PC-9 (cell line): ENCODE measurements around the gene PRKG1.

Experiments
- EZH2 ChIP-seq: fragments of 200-600 bp; sonication (generic); IDR thresholded peaks from 2 replicates; pipeline ENCODE4 v1.8.0; 2017; ENCODE audit warnings: antibody characterized with exemption, low read depth
- TF ChIP-seq, protein P1 (sequence below): fragments of 200-600 bp; sonication (generic); conservative IDR thresholded peaks from 2 replicates; pipeline ENCODE4 v1.6.1; 2017; ENCODE audit warnings: mixed run types, antibody characterized with exemption, mild to moderate bottlenecking, moderate library complexity

DNA sequence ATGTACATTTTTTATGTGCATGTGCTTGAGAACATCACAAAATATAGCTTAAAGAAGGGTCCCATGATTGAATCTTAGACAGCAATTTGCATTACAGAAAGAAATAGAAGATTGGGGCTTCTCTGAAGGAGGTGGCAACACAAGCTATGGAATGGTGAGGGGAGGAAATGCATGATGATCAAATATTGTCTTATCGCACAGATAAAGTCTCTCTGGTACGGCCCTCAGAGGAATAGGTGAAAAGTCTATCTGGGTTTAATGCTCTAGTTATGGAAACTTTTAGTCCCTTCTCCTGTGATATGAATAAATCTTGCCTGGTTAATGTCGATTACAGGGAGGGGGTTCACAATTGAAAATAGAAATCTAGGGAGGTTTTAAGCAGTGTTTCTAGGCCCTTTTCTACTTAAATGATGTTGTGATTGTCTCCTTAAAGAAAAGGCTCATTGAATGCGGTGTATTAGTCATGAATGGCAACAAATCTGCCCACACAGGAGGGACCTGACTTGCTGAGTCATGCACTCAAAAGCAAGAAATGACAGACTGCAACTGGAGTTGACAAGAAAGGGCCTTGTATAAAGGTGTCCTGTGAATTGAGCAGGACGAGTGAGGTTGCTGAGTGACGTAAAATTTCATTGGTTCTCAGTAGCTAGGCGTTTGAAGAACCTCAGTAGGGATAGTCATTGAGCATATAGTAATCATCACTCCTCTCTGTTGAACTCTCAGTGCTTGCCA is 758.5 kb downstream of the PRKG1 start:
- no peak for TF ChIP-seq EZH2
- TF ChIP-seq, protein P1, sequence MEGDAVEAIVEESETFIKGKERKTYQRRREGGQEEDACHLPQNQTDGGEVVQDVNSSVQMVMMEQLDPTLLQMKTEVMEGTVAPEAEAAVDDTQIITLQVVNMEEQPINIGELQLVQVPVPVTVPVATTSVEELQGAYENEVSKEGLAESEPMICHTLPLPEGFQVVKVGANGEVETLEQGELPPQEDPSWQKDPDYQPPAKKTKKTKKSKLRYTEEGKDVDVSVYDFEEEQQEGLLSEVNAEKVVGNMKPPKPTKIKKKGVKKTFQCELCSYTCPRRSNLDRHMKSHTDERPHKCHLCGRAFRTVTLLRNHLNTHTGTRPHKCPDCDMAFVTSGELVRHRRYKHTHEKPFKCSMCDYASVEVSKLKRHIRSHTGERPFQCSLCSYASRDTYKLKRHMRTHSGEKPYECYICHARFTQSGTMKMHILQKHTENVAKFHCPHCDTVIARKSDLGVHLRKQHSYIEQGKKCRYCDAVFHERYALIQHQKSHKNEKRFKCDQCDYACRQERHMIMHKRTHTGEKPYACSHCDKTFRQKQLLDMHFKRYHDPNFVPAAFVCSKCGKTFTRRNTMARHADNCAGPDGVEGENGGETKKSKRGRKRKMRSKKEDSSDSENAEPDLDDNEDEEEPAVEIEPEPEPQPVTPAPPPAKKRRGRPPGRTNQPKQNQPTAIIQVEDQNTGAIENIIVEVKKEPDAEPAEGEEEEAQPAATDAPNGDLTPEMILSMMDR: no peak
